HCT116 (cell line): Measurements from ENCODE around the gene SLC6A7. TPM values are rescaled to one million over a fixed set of nuclear protein-coding genes. Genes with fewer than 3 reads are reported as not detected.
"Not testable (repeated sequence)": the region's sequence is repeated elsewhere in the genome, so short reads cannot be mapped to it uniquely, and the experiment has no call there.

Experiments
- ATAC-seq: fragments of 200-7000 bp; cut with Tn5 transposase; 2 replicates; pipeline ENCODE4 v1.9.1; 2020; ENCODE audit warnings: mild to moderate bottlenecking, moderate library complexity
- BruUV-seq: library from RNA; stranded (reverse); fragments of 400-500 nt; replicated peaks from 2 replicates; lab custom pipeline; 2021; lab: Mats Ljungman, UMichigan
- CTCF ChIA-PET: fragments of 300-600 bp; sonication (Branson Sonifier 250); formaldehyde crosslinking; loops from one replicate; lab custom pipeline; 2021; ENCODE audit warnings: antibody characterized with exemption; lab: Charles Lee
- POLR2A ChIA-PET: fragments of 300-600, 350-600 bp; sonication (Branson Sonifier 250); formaldehyde crosslinking; loops from one replicate; lab custom pipeline; 2021; ENCODE audit warnings: antibody characterized with exemption; lab: Charles Lee
- RAD21 ChIA-PET, 2 experiments: fragments of 300-600 bp; sonication (Branson Sonifier 250); formaldehyde crosslinking; loops; one replicate each; lab custom pipeline; 2023; ENCODE audit warnings: low total read pairs in 2 of 2; ENCODE audit not compliant: uncharacterized antibody in 2 of 2, unreplicated experiment in 2 of 2, low non-redundant PET in 1 of 2; lab: Charles Lee
- DNase-seq: peaks from one replicate; pipeline ENCODE4 v3.0.0-alpha.2; 2010; ENCODE audit warnings: low read depth, low spot score
- H2AFZ ChIP-seq: fragments of 200-600 bp; shearing (Covaris generic), sonication (generic); 2 replicates; pipeline ENCODE4 v1.6.1; 2017; ENCODE audit warnings: low read depth, mixed run types, mixed read lengths, antibody characterized with exemption, low read length; ENCODE audit not compliant: poor library complexity, severe bottlenecking
- H3K27ac ChIP-seq: 2 replicates; pipeline ENCODE4 v1.5.1; 2012; ENCODE audit warnings: low read depth, low read length
- H3K27me3 ChIP-seq: fragments of 200-600 bp; sonication (generic); 2 replicates; pipeline ENCODE4 v1.6.1; 2016; ENCODE audit warnings: mixed run types, low read length, mixed read lengths; ENCODE audit not compliant: insufficient read depth
- H3K36me3 ChIP-seq, 2 experiments: fragments of 200-500 bp in 1 of 2; fragments of 200-600 bp in 1 of 2; sonication (Bioruptor generic) in 1 of 2; sonication (generic) in 1 of 2; 2 replicates each; pipeline versions ENCODE4 v1.5.1 to v1.6.1; 2014 to 2016; ENCODE audit warnings: low read length in 2 of 2, inconsistent platforms in 1 of 2, mixed read lengths in 1 of 2, mixed run types in 1 of 2; ENCODE audit not compliant: insufficient read depth in 2 of 2, control insufficient read depth in 1 of 2
- H3K4me1 ChIP-seq, 2 experiments: fragments of 200-600 bp in 1 of 2; sonication (generic) in 1 of 2; 2 replicates each; pipeline versions ENCODE4 v1.5.1 to v1.6.1; 2012 to 2017; ENCODE audit warnings: low read length in 2 of 2, inconsistent platforms in 1 of 2, mild to moderate bottlenecking in 1 of 2, mixed read lengths in 1 of 2, mixed run types in 1 of 2, moderate library complexity in 1 of 2; ENCODE audit not compliant: insufficient read depth in 2 of 2, control insufficient read depth in 1 of 2
- H3K4me2 ChIP-seq: fragments of 200-600 bp; sonication (generic); 2 replicates; pipeline ENCODE4 v1.6.1; 2017; ENCODE audit warnings: mixed run types, low read length, mixed read lengths
- H3K4me3 ChIP-seq, 2 experiments: fragments of 200-600 bp in 1 of 2; sonication (generic) in 1 of 2; replicated peaks in 1 of 2; 2 replicates each; pipeline ENCODE4 v1.5.1; 2011 to 2016; ENCODE audit warnings: low read length in 2 of 2, control low read depth in 1 of 2, low read depth in 1 of 2, mild to moderate bottlenecking in 1 of 2, mixed read lengths in 1 of 2, mixed run types in 1 of 2
- H3K79me2 ChIP-seq: fragments of 200-600 bp; sonication (generic); 2 replicates; pipeline ENCODE4 v1.6.1; 2017; ENCODE audit warnings: mild to moderate bottlenecking, mixed run types, low read length, moderate library complexity, mixed read lengths; ENCODE audit not compliant: insufficient read depth
- H3K9ac ChIP-seq: fragments of 200-600 bp; sonication (generic); 2 replicates; pipeline ENCODE4 v1.6.1; 2016; ENCODE audit warnings: low read length, mixed read lengths
- H3K9me2 ChIP-seq: fragments of 200-600 bp; sonication (generic), shearing (Covaris generic); 2 replicates; pipeline ENCODE4 v1.6.1; 2017; ENCODE audit warnings: mixed run types, mild to moderate bottlenecking, moderate library complexity; ENCODE audit not compliant: insufficient read depth
- H3K9me3 ChIP-seq, 2 experiments: fragments of 200-500 bp in 1 of 2; fragments of 200-600 bp in 1 of 2; sonication (Bioruptor generic) in 1 of 2; sonication (generic) in 1 of 2; 2 replicates each; pipeline ENCODE4 v1.6.1; 2014 to 2017; ENCODE audit warnings: low read length in 2 of 2, mixed read lengths in 2 of 2, inconsistent platforms in 1 of 2, low read depth in 1 of 2, mild to moderate bottlenecking in 1 of 2, mixed run types in 1 of 2, moderate library complexity in 1 of 2; ENCODE audit not compliant: control insufficient read depth in 1 of 2, insufficient read depth in 1 of 2
- H4K20me1 ChIP-seq: fragments of 200-600 bp; sonication (generic), shearing (Covaris generic); 2 replicates; pipeline ENCODE4 v1.6.1; 2017; ENCODE audit warnings: mixed run types, mild to moderate bottlenecking, moderate library complexity; ENCODE audit not compliant: insufficient read depth
- CTCF ChIP-seq, 3 experiments: fragments of 200-600 bp in 1 of 3; sonication (generic) in 1 of 3; IDR thresholded peaks in 2 of 3; conservative IDR thresholded peaks in 1 of 3; 2 replicates each; pipeline ENCODE4 v1.5.1; 2012 to 2017; ENCODE audit warnings: low read depth in 2 of 3, low read length in 2 of 3, antibody characterized with exemption in 1 of 3, borderline replicate concordance in 1 of 3, control low read depth in 1 of 3, mild to moderate bottlenecking in 1 of 3, mixed read lengths in 1 of 3, mixed run types in 1 of 3, moderate library complexity in 1 of 3; ENCODE audit not compliant: insufficient read depth in 1 of 3
- POLR2A ChIP-seq: IDR thresholded peaks from 2 replicates; pipeline ENCODE4 v1.7.0; 2011; ENCODE audit warnings: borderline replicate concordance; ENCODE audit not compliant: insufficient read depth, insufficient read length; ENCODE audit errors: extremely low read depth
- POLR2AphosphoS5 ChIP-seq: IDR thresholded peaks from 2 replicates; pipeline ENCODE4 v1.6.1; 2011; ENCODE audit warnings: mild to moderate bottlenecking, low read depth, low read length, moderate library complexity
- SP1 ChIP-seq: IDR thresholded peaks from 2 replicates; pipeline ENCODE4 v1.6.1; 2012; ENCODE audit warnings: low read depth
- SRF ChIP-seq: IDR thresholded peaks from 2 replicates; pipeline ENCODE4 v1.6.1; 2012; ENCODE audit warnings: low read depth
- YY1 ChIP-seq: IDR thresholded peaks from 2 replicates; pipeline ENCODE4 v1.6.1; 2011; ENCODE audit warnings: low read length, low read depth, moderate library complexity, mild to moderate bottlenecking; ENCODE audit not compliant: insufficient replicate concordance; ENCODE audit errors: extremely low read depth
- ZFX ChIP-seq: fragments of 450-650 bp; IDR thresholded peaks from 2 replicates; pipeline ENCODE4 v1.6.1; 2017
- ZNF274 ChIP-seq: fragments of 200-500 bp; sonication (Bioruptor generic); IDR thresholded peaks from 2 replicates; pipeline ENCODE4 v1.6.1; 2014; ENCODE audit warnings: mild to moderate bottlenecking, low read depth, low read length, inconsistent platforms
- intact Hi-C: fragments of 100-400 bp; cut with micrococcal nuclease; formaldehyde crosslinking; loops from 2 replicates; pipeline ENCODE4 v1.10.0; 2022
- total RNA-seq: library from RNA; stranded (reverse); gene quantifications from one replicate; pipeline ENCODE4 v1.2.1, GENCODE V29; 2021; ENCODE audit not compliant: unreplicated experiment

The SLC6A7 gene
- total RNA-seq, 1 experiment from 2014 or later: not detected

DNA sequence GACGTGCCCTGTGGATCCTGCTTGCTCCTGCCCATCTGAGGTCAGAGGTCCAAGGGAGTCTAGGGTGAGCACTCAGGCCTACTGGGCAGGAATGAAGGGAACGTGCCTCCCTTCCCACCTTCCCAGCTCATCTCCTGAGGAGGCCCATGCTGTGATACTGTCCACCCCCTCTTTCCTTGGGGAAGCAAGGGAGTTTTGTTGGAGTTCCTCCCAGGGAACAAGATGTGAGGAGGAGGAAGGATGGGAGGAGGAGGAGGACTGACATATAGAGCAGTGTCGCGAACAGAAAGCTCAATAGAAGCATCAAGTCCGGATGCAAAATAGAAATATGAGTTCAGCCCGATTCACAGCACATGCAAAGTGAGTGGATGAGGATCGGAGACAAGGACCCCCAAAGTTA, 41.0 kb downstream of the SLC6A7 start:
- TF ChIP-seq ZNF274: no peak
- no peak for TF ChIP-seq POLR2A
- TF ChIP-seq POLR2AphosphoS5: no peak
- no peak for TF ChIP-seq SP1
- no peak for TF ChIP-seq CTCF (IDR thresholded peaks at IDR 0.05 in 2 of 3, conservative IDR thresholded peaks at IDR 0.05 in 1 of 3; ENCODE audit: borderline replicate concordance in 1 of 3, insufficient read depth in 1 of 3, low read depth in 2 of 3, low read length in 2 of 3)
- no peak for TF ChIP-seq ZFX
- no peak for TF ChIP-seq YY1
- TF ChIP-seq SRF: no peak
- TF ChIP-seq, all 23 proteins: peak for 0
- Histone ChIP-seq H4K20me1 (no peaks in the 10 kb centered on the region), H3K27ac (no peak overlapping the region), H3K4me2 (no peak overlapping the region), H2AFZ (no peak overlapping the region), H3K9ac (no peak overlapping the region), H3K4me3 (no peak overlapping the region), H3K36me3 (no peaks in the 10 kb centered on the region), H3K9me2 (no peaks in the 10 kb centered on the region), H3K79me2 (no peaks in the 10 kb centered on the region), H3K4me1 (no peaks in the 10 kb centered on the region), H3K9me3 (no peaks in the 10 kb centered on the region), H3K27me3 (no peaks in the 10 kb centered on the region)
- ChIA-PET POLR2A (no interaction called here), RAD21 (no interaction called here), CTCF (no interaction called here)
- no peak for ATAC-seq
- DNase-seq: no peak
- intact Hi-C loops: no loop called here
- no TSS peak for BruUV-seq

DNA sequence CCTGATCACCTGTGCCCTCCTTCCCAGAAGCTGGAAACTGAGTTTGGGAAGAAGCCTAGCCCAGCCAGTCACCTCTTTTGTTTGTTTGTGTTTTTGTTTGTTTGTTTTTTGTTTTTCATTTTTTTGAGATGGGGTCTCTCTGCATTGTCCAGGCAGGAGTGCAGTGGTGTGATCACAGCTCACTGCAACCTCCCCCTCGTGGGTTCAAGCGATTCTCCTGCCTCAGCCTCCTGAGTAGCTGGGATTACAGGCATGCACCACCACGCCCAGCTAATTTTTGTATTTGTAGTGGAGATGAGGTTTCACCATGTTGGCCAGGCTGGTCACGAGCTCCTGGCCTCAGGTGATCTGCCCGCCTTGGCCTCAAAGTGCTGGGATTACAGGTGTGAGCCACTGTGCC, 43.8 kb downstream of the SLC6A7 start:
- not testable (repeated sequence) for ATAC-seq

More for the DNA sequence above, 43.8 kb downstream of the SLC6A7 start:
- CTCF ChIA-PET, H3K27ac ChIP-seq, H3K4me3 ChIP-seq, RAD21 ChIA-PET, H3K9me3 ChIP-seq, H3K79me2 ChIP-seq, POLR2A ChIA-PET, H3K27me3 ChIP-seq, H3K9me2 ChIP-seq, H3K9ac ChIP-seq, H2AFZ ChIP-seq, H3K4me2 ChIP-seq, H3K4me1 ChIP-seq, H4K20me1 ChIP-seq, BruUV-seq, DNase-seq, intact Hi-C loops, H3K36me3 ChIP-seq: not testable (repeated sequence)
